KOPT-K1 (cell line): ENCODE measurements around the gene TMEM156.

Source experiments
- H3K27ac ChIP-seq: fragments of 200-600 bp; sonication (generic); 2 replicates; pipeline ENCODE4 v1.5.1; 2016; ENCODE audit warnings: antibody characterized with exemption, mild to moderate bottlenecking, low read depth, low read length; ENCODE audit not compliant: poor library complexity, severe bottlenecking
- H3K36me3 ChIP-seq: fragments of 200-600 bp; sonication (generic); 2 replicates; pipeline ENCODE4 v1.5.1; 2017; ENCODE audit warnings: antibody characterized with exemption, mild to moderate bottlenecking, low read length, moderate library complexity; ENCODE audit not compliant: insufficient read depth
- H3K9me3 ChIP-seq: fragments of 200-600 bp; sonication (generic); 2 replicates; pipeline ENCODE4 v1.5.1; 2017; ENCODE audit warnings: antibody characterized with exemption, low read length, mild to moderate bottlenecking; ENCODE audit not compliant: insufficient read depth, poor library complexity, severe bottlenecking

Gene TMEM156

GRCh38 chr4:38921151-38921550 is 111.1 kb downstream of the TMEM156 start:
- H3K9me3 ChIP-seq = no peaks in the 10 kb centered on the region
- H3K27ac ChIP-seq = no peak overlapping the region
- H3K36me3 ChIP-seq = no peaks in the 10 kb centered on the region

- Histone ChIP-seq H3K36me3 (no peaks in the 10 kb centered on the region), H3K27ac (no peak overlapping the region), H3K9me3 (no peaks in the 10 kb centered on the region)
These were observed 111.5 kb downstream of the TMEM156 start for GRCh38 chr4:38920677-38921076.

GRCh38 chr4:38920186-38920585 is 112.0 kb downstream of the TMEM156 start:
- Histone ChIP-seq H3K27ac (no peak overlapping the region), H3K36me3 (no peaks in the 10 kb centered on the region), H3K9me3 (no peaks in the 10 kb centered on the region)

- Histone ChIP-seq H3K27ac (no peak overlapping the region), H3K36me3 (no peaks in the 10 kb centered on the region), H3K9me3 (no peaks in the 10 kb centered on the region)
These were observed 112.7 kb downstream of the TMEM156 start for GRCh38 chr4:38919494-38919893.

- Histone ChIP-seq H3K27ac (no peak overlapping the region), H3K9me3 (no peaks in the 10 kb centered on the region), H3K36me3 (no peaks in the 10 kb centered on the region)
These were observed 114.7 kb downstream of the TMEM156 start for GRCh38 chr4:38917481-38918025.
